Pancreas (tissue), 10 donors: ENCODE data around the gene MPDU1. TPM values are rescaled to one million over a fixed set of nuclear protein-coding genes. Genes with fewer than 3 reads are reported as not detected.

Experiments
- ATAC-seq, 4 donors: fragments of 200-7000 bp; cut with Tn5 transposase; one replicate each; pipeline versions ENCODE4 v1.8.0 to v1.9.1; 2020; ENCODE audit warnings: mild to moderate bottlenecking in 4 of 4, moderate library complexity in 4 of 4
- DNase-seq, 6 donors: peaks; one replicate each; pipeline ENCODE4 v3.0.0-alpha.2; 2020
- FAIRE-seq: peaks from 2 replicates; lab custom pipeline; 2012; peaks lifted over from hg19 to GRCh38; lab: Jason Lieb, UNC
- H3K27ac ChIP-seq, 4 donors: fragments of 200-600 bp; sonication (generic); 1 replicate in 3 of 4; 2 replicates in 1 of 4; pipeline versions ENCODE4 v1.5.0 to v1.8.0; 2020
- H3K27me3 ChIP-seq, 4 donors: fragments of 200-600 bp; one replicate each; pipeline ENCODE4 v1.8.0; 2021
- H3K36me3 ChIP-seq, 3 donors: fragments of 200-600 bp; sonication (generic) in 1 of 3; one replicate each; pipeline versions ENCODE4 v1.5.0 to v1.8.0; 2020 to 2021
- H3K4me1 ChIP-seq, 3 donors: fragments of 200-600 bp; one replicate each; pipeline ENCODE4 v1.8.0; 2021
- H3K4me3 ChIP-seq, 4 donors: fragments of 200-600 bp; sonication (generic) in 2 of 4; one replicate each; pipeline versions ENCODE4 v1.5.0 to v1.8.0; 2020 to 2021
- H3K9me3 ChIP-seq, 4 donors: fragments of 200-600 bp; one replicate each; pipeline ENCODE4 v1.8.0; 2021
- WGBS, 2 donors: extraction: QIAGEN DNeasy Blood & Tissue Kit; methylation state at CpG; one replicate each; pipeline ENCODE4 v1.1.7; 2013; 5-methylcytosine and 5-hydroxymethylcytosine counted together
- intact Hi-C, 3 donors: fragments of 100-400 bp; cut with DNase I; formaldehyde crosslinking; loops; one replicate each; pipeline versions ENCODE4 v1.11.1 to v1.14.2; 2022
- polyA plus RNA-seq, 2 donors: library from polyadenylated mRNA; stranded (reverse); fragments of 200-250 nt; gene quantifications; one replicate each; pipeline ENCODE4 v1.2.3, GENCODE V29; 2013
- total RNA-seq, 6 donors: library from RNA; stranded (reverse); fragmentation: NEBNext Ultra II Directional in 4 of 6; extraction: Animal tissue kit (Norgen Biotek cat#: 25700) in 4 of 6; gene quantifications; one replicate each; pipeline versions ENCODE4 v1.2.1 to v1.2.4, GENCODE V29; 2021 to 2023
- TF ChIP-seq, protein P1 (sequence below), 4 donors: fragments of 200-600 bp; sonication (generic) in 3 of 4; IDR thresholded peaks; one replicate each; pipeline versions ENCODE4 v1.5.0 to v1.8.0; 2021; ENCODE audit warnings: antibody characterized with exemption in 4 of 4
- donor health status: healthy with polysubstance abuse.
- donor health status: DM: no; HTN: no; CAD: no; lungs with moderate emphysema.
- donor health status: DM: no; HTN: no; CAD: no.
- donor health status: control.
- donor health status: control.
- donor health status: Bipolar disorder and iron deficiency.
- donor health status: DM: yes; HTN: yes; CAD: no.
- donor health status: DM: no; HTN: no; CAD: no.
- donor health status: DM: no; HTN: no; CAD: no.
- donor health status: DM: yes; HTN: yes; CAD: no.

MPDU1 gene
- total and polyA plus RNA-seq, 8 donors, result 12.3 to 48.2 (median 20.7) TPM

DNA sequence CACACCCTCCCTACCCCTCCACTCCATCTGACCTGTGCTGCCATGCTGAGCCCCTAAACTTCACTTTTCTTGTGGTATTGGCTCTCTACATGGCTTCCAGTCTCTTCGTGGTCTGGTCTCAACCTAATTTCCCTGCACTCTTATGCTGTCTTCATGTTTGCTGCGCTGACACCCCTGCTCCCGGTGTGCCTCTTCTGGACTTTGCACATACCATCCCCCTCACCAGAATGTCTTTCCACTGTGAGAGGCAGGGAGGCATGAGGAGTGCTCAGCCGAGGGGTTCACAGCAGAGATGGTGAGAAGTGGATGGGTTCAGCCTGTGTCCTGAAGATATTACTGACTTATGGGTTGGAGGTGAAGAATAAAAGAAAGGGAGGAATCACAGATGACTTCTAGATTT lies 32.3 kb upstream of the MPDU1 start:
- 80 to 89% methylated on average over 4 of the region's 4 CpGs for WGBS, 2 donors
- Histone ChIP-seq H3K4me3 (no peak overlapping the region), H3K27me3 (no peaks in the 10 kb centered on the region), H3K27ac (no peak overlapping the region), H3K4me1 (no peaks in the 10 kb centered on the region), H3K36me3 (no peaks in the 10 kb centered on the region), H3K9me3 (no peaks in the 10 kb centered on the region)
- no peak for FAIRE-seq
- DNase-seq, result no peak
- no peak for ATAC-seq
- intact Hi-C loops, result loop anchor here in 2 of 3 donors (5.0 to 10.0 kb wide), 2 partner anchors 34 to 197 kb away; partner anchors contain the start of genes KCTD11 (in 1 of the 2) and TMEM95 (in 1 of the 2)
- TF ChIP-seq, protein P1, sequence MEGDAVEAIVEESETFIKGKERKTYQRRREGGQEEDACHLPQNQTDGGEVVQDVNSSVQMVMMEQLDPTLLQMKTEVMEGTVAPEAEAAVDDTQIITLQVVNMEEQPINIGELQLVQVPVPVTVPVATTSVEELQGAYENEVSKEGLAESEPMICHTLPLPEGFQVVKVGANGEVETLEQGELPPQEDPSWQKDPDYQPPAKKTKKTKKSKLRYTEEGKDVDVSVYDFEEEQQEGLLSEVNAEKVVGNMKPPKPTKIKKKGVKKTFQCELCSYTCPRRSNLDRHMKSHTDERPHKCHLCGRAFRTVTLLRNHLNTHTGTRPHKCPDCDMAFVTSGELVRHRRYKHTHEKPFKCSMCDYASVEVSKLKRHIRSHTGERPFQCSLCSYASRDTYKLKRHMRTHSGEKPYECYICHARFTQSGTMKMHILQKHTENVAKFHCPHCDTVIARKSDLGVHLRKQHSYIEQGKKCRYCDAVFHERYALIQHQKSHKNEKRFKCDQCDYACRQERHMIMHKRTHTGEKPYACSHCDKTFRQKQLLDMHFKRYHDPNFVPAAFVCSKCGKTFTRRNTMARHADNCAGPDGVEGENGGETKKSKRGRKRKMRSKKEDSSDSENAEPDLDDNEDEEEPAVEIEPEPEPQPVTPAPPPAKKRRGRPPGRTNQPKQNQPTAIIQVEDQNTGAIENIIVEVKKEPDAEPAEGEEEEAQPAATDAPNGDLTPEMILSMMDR (IDR thresholded peaks at IDR 0.05), result no peak

DNA sequence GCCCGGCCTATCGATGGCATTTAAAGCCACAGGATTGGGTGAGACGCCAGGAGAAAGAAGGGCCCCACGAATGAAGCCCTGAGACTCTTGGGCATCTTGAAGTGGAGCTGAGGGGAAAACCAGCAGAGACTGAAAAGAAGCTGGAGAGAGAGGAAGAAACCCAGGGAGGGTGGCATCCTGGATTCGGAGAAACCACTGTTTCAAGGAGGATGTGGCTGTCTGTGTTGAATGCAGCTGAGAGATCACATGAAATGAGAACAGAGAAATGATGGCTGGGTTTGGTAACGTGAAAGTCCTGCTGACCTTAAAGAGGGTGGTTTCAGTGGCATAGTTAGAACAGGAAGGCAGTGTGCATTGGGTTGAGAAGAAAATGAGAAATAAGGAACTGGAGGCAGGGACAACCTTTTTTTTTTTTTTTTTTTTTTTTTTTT lies 31.0 kb upstream of the MPDU1 start:
- H3K4me1 ChIP-seq, result peaks cover 0 to 5% (median 4%) of the 10 kb centered on the region in 3 donors
- intact Hi-C loops, result loop anchor here in 2 of 3 donors (5.0 to 10.0 kb wide), 2 partner anchors 35 to 198 kb away; partner anchors contain the start of genes KCTD11 (in 1 of the 2) and TMEM95 (in 1 of the 2)
- no peak for FAIRE-seq
- WGBS, 2 donors, result 78 to 85% methylated on average over 6 of the region's 6 CpGs
- TF ChIP-seq, protein P1 (IDR thresholded peaks at IDR 0.05), result no peak
- no peak for DNase-seq
- H3K36me3 ChIP-seq, result no peaks in the 10 kb centered on the region
- H3K27ac ChIP-seq, result peak overlapping the region in 1 of 4 donors; percentile 47
- H3K27me3 ChIP-seq, result no peaks in the 10 kb centered on the region
- H3K4me3 ChIP-seq, result no peak overlapping the region
- peak in 1 of 4 donors; percentile 30 for ATAC-seq
- H3K9me3 ChIP-seq, result no peaks in the 10 kb centered on the region

DNA sequence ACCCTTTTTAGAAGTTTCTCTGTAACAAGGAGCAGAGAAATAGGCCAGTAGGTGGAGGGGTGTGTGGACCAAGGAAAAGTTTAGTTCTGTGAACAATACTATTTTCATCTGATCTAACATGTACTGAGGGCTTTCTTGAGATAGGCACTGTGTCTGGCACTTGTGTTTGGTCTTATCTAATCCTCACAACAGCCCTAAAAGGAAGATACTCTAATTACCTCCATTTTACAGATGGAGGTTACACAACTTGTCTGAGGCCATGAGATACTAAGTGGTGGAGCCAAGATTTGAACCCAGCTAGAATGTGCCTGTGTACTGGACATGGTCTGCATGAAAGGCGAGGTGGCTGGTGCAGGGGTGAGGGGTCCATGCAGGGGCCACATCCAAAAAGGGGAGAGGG lies 30.3 kb upstream of the MPDU1 start:
- H3K4me1 ChIP-seq, result peaks cover 0 to 8% (median 6%) of the 10 kb centered on the region in 3 donors
- no peaks in the 10 kb centered on the region for H3K36me3 ChIP-seq
- no peaks in the 10 kb centered on the region for H3K27me3 ChIP-seq
- WGBS, 2 donors, result 94% methylated on average over 1 of the region's 1 CpG
- TF ChIP-seq, protein P1 (IDR thresholded peaks at IDR 0.05), result no peak
- FAIRE-seq (no peak), DNase-seq (no peak), ATAC-seq (no peak)
- intact Hi-C loops, result loop anchor here in 2 of 3 donors (5.0 to 10.0 kb wide), 2 partner anchors 36 to 199 kb away; partner anchors contain the start of genes KCTD11 (in 1 of the 2) and TMEM95 (in 1 of the 2)
- peak overlapping the region in 1 of 4 donors; percentile 47 for H3K27ac ChIP-seq
- H3K9me3 ChIP-seq, result no peaks in the 10 kb centered on the region
- no peak overlapping the region for H3K4me3 ChIP-seq

DNA sequence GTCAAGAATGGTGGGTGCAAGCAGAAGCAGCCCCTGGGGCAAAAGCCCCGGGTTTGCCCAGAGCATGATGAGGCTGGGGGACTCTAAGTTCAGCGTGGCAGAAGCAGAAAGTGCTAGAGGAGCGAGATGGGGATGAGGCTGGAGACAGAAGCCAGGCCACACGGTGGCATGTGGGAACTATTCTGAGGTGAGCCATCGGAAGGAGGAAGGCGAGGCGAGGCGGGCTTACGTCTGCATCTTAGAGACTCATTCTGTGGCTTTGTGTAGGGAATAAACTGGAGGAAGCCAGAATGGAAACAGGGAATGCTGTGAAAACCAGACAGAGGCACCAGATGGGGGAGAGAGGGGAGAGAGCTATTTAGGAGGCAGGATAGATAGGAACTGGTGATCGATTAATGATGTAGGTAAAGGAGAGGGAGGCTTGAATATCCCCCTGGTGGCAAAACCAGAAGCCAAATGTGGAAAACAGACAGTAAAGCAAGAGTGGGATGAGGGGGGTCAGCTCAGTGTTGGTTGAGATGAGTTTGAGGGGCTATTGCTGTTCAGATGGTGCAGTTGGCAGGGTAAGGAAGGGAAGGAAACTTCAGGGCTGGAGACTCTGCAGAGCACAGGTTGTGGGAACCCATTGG lies 28.2 kb upstream of the MPDU1 start:
- intact Hi-C loops, result loop anchor here in 1 of 3 donors (10.0 kb wide), 1 partner anchor 201 kb away; the partner anchor contains the start of genes KCTD11 and TMEM95
- FAIRE-seq (no peak), ATAC-seq (no peak), DNase-seq (no peak)
- no peaks in the 10 kb centered on the region for H3K36me3 ChIP-seq
- no peak overlapping the region for H3K4me3 ChIP-seq
- H3K27ac ChIP-seq, result no peak overlapping the region
- TF ChIP-seq, protein P1 (IDR thresholded peaks at IDR 0.05), result no peak
- H3K4me1 ChIP-seq, result peaks cover 15 to 27% (median 21%) of the 10 kb centered on the region in 3 donors
- no peaks in the 10 kb centered on the region for H3K9me3 ChIP-seq
- WGBS, 2 donors, result 73 to 76% methylated on average over 10 of the region's 10 CpGs
- no peaks in the 10 kb centered on the region for H3K27me3 ChIP-seq
